Hepatocyte (in vitro differentiated cells): Measurements from ENCODE around the gene GPX4. TPM values are rescaled to one million over a fixed set of nuclear protein-coding genes. Genes with fewer than 3 reads are reported as not detected.

Experiments
- DNase-seq: peaks from one replicate; pipeline ENCODE4 v3.0.0-alpha.2; 2016; ENCODE audit warnings: low spot score
- H2AFZ ChIP-seq: fragments of 200-600 bp; sonication (generic); 2 replicates; pipeline ENCODE4 v1.6.0; 2016; ENCODE audit warnings: antibody characterized with exemption, mild to moderate bottlenecking
- H3K27ac ChIP-seq: fragments of 200-600 bp; sonication (generic); 2 replicates; pipeline ENCODE4 v1.5.1; 2016; ENCODE audit warnings: mild to moderate bottlenecking
- H3K27me3 ChIP-seq: fragments of 200-600 bp; sonication (generic); 2 replicates; pipeline ENCODE4 v1.6.1; 2016
- H3K36me3 ChIP-seq: fragments of 200-600 bp; sonication (generic); replicated peaks from 2 replicates; pipeline ENCODE4 v1.5.1; 2016; ENCODE audit warnings: low read depth; ENCODE audit not compliant: insufficient read depth
- H3K4me1 ChIP-seq: fragments of 200-600 bp; sonication (generic); 2 replicates; pipeline ENCODE4 v1.5.1; 2016; ENCODE audit warnings: mild to moderate bottlenecking, moderate library complexity; ENCODE audit not compliant: insufficient read depth
- H3K4me2 ChIP-seq: fragments of 200-600 bp; sonication (generic); 2 replicates; pipeline ENCODE4 v1.6.0; 2016
- H3K4me3 ChIP-seq: fragments of 200-600 bp; sonication (generic); 2 replicates; pipeline ENCODE4 v1.5.1; 2016; ENCODE audit warnings: mild to moderate bottlenecking
- H3K79me2 ChIP-seq: fragments of 200-600 bp; sonication (generic); 2 replicates; pipeline ENCODE4 v1.6.0; 2017; ENCODE audit warnings: mild to moderate bottlenecking
- H3K9me2 ChIP-seq: fragments of 200-600 bp; sonication (generic); replicated peaks from 2 replicates; pipeline ENCODE4 v1.6.0; 2017; ENCODE audit warnings: mild to moderate bottlenecking; ENCODE audit not compliant: insufficient read depth
- H3K9me3 ChIP-seq: fragments of 200-600 bp; sonication (generic); 2 replicates; pipeline ENCODE4 v1.5.1; 2016; ENCODE audit warnings: low read depth, mild to moderate bottlenecking
- H4K20me1 ChIP-seq: fragments of 200-600 bp; sonication (generic); 2 replicates; pipeline ENCODE4 v1.6.0; 2016; ENCODE audit warnings: mild to moderate bottlenecking; ENCODE audit not compliant: insufficient read depth, poor library complexity, severe bottlenecking
- EZH2 ChIP-seq: fragments of 200-600 bp; sonication (generic); IDR thresholded peaks from 2 replicates; pipeline ENCODE4 v1.6.1; 2016; ENCODE audit warnings: antibody characterized with exemption, mild to moderate bottlenecking, borderline replicate concordance
- EZH2phosphoT487 ChIP-seq: fragments of 200-600 bp; sonication (generic); IDR thresholded peaks from one replicate; pipeline ENCODE4 v1.6.1; 2018; ENCODE audit warnings: antibody characterized with exemption, mild to moderate bottlenecking, low read depth, moderate library complexity; ENCODE audit not compliant: unreplicated experiment, severe bottlenecking
- WGBS: methylation state at CpG from one replicate; pipeline ENCODE4 v1.1.6; 2016; ENCODE audit warnings: low lambda C conversion rate; ENCODE audit errors: missing lambda C conversion rate; 5-methylcytosine and 5-hydroxymethylcytosine counted together
- polyA plus RNA-seq: library from polyadenylated mRNA; unstranded; fragments of >200 nt; fragmentation: Nextera tagmentation; extraction: Ambion mirVana; gene quantifications from 2 replicates; pipeline ENCODE4 v1.2.1, GENCODE V29; 2016
- total RNA-seq: library from RNA; depleted of rRNA; stranded (reverse); fragments of >200 nt; gene quantifications from 2 replicates; pipeline ENCODE4 v1.2.3, GENCODE V29; 2014
- TF ChIP-seq, protein P1 (sequence below): fragments of 200-600 bp; sonication (generic); IDR thresholded peaks from 2 replicates; pipeline ENCODE4 v1.5.1; 2016; ENCODE audit warnings: antibody characterized with exemption, mild to moderate bottlenecking; ENCODE audit not compliant: poor library complexity

Gene GPX4
- total and polyA plus RNA-seq, 2 experiments from 2014 or later, result 539 to 735 TPM

DNA sequence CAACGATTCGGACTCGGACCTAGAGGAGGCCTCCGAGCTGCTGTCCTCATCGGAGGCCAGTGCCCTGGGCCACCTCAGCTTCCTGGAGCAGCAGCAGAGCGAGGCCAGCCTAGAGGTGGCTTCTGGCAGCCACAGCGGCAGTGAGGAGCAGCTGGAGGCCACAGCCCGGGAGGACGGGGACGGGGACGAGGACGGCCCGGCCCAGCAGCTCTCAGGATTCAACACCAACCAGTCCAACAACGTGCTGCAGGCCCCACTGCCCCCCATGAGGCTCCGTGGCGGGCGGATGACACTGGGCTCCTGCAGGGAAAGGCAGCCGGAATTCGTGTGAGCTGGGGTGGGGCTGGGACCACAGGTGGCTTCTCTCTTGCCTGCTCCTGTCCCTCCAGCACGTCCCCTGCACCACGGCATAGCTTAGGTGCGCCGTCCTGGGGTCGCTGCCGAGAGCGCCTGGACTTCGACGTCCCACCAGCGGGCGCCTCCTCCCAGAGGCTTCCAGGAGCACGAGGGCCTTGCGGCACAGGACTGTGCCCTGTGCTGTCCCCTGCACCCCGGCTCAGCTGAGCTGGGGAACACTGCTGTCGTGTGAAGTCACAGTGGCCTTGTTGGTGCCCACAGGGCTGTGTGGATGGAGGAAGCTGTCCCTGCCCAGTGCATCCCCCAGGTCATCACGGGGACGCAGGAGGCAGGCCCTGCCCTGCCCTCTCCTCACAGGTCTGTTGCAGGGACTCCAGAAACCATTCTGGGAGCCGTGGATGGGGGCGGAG is 17.9 kb upstream of the GPX4 start:
- no peak overlapping the region for H3K27ac ChIP-seq
- peaks cover 4% of the 10 kb centered on the region for H3K4me1 ChIP-seq
- DNase-seq, result no peak
- no peaks in the 10 kb centered on the region for H4K20me1 ChIP-seq
- H3K9me2 ChIP-seq, result no peaks in the 10 kb centered on the region
- no peak overlapping the region for H3K4me2 ChIP-seq
- H3K79me2 ChIP-seq, result no peaks in the 10 kb centered on the region
- TF ChIP-seq EZH2phosphoT487 (no peak), EZH2 (no peak)
- TF ChIP-seq, protein P1, sequence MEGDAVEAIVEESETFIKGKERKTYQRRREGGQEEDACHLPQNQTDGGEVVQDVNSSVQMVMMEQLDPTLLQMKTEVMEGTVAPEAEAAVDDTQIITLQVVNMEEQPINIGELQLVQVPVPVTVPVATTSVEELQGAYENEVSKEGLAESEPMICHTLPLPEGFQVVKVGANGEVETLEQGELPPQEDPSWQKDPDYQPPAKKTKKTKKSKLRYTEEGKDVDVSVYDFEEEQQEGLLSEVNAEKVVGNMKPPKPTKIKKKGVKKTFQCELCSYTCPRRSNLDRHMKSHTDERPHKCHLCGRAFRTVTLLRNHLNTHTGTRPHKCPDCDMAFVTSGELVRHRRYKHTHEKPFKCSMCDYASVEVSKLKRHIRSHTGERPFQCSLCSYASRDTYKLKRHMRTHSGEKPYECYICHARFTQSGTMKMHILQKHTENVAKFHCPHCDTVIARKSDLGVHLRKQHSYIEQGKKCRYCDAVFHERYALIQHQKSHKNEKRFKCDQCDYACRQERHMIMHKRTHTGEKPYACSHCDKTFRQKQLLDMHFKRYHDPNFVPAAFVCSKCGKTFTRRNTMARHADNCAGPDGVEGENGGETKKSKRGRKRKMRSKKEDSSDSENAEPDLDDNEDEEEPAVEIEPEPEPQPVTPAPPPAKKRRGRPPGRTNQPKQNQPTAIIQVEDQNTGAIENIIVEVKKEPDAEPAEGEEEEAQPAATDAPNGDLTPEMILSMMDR, result no peak
- no peaks in the 10 kb centered on the region for H3K36me3 ChIP-seq
- H3K4me3 ChIP-seq, result no peak overlapping the region
- H3K9me3 ChIP-seq, result no peaks in the 10 kb centered on the region
- H3K27me3 ChIP-seq, result no peaks in the 10 kb centered on the region
- 90% methylated on average over 32 of the region's 38 CpGs for WGBS
- no peak overlapping the region for H2AFZ ChIP-seq

DNA sequence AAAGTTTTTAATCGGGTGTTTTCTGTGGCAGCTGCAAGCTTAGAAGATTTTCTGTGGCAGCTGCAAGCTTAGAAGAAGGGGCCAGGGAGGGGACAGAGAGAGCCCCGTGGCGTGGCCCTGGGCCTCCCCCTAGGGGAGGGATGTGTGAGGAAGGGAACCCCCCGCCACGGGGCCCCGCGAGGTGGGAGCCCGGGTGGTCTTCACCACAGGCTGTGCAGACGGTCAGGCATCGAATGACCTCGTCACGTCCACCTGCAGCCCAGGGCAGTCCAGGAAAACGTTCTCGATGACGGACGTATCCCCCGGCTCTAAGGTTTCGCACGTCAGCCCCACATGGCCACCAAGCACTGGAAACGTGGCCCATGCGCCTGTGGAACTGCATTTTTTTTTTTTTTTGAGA is 17.2 kb upstream of the GPX4 start:
- H3K36me3 ChIP-seq, result no peaks in the 10 kb centered on the region
- 88% methylated on average over 20 of the region's 21 CpGs for WGBS

GRCh38 chr19:1087813-1088415 is 15.9 kb upstream of the GPX4 start:
- no peak overlapping the region for H3K27ac ChIP-seq

More for the DNA sequence above, 17.2 kb upstream of the GPX4 start:
- H3K9me2 ChIP-seq, result no peaks in the 10 kb centered on the region
- TF ChIP-seq, protein P1, result no peak
- TF ChIP-seq EZH2phosphoT487, result no peak
- no peak for TF ChIP-seq EZH2
- H3K27me3 ChIP-seq, result no peaks in the 10 kb centered on the region
- H3K79me2 ChIP-seq, result no peaks in the 10 kb centered on the region
- no peak for DNase-seq
- no peak overlapping the region for H3K27ac ChIP-seq
- no peaks in the 10 kb centered on the region for H4K20me1 ChIP-seq
- no peak overlapping the region for H3K4me2 ChIP-seq
- no peak overlapping the region for H3K4me3 ChIP-seq
- no peak overlapping the region for H2AFZ ChIP-seq
- no peaks in the 10 kb centered on the region for H3K9me3 ChIP-seq
- H3K4me1 ChIP-seq, result peaks cover 3% of the 10 kb centered on the region

More at GRCh38 chr19:1087813-1088415, 15.9 kb upstream of the GPX4 start:
- no peak overlapping the region for H3K4me3 ChIP-seq
- H3K36me3 ChIP-seq, result no peaks in the 10 kb centered on the region
- 93% methylated on average over 27 of the region's 27 CpGs for WGBS
- no peaks in the 10 kb centered on the region for H3K9me2 ChIP-seq
- no peak for DNase-seq
- H3K27me3 ChIP-seq, result no peaks in the 10 kb centered on the region
- H3K4me2 ChIP-seq, result no peak overlapping the region
- no peaks in the 10 kb centered on the region for H3K9me3 ChIP-seq
- peaks cover 12% of the 10 kb centered on the region for H3K79me2 ChIP-seq
- H2AFZ ChIP-seq, result no peak overlapping the region
- H3K4me1 ChIP-seq, result no peaks in the 10 kb centered on the region
- H4K20me1 ChIP-seq, result no peaks in the 10 kb centered on the region
- TF ChIP-seq, protein P1, result no peak
- TF ChIP-seq EZH2phosphoT487, result no peak
- no peak for TF ChIP-seq EZH2
